Measurements from ENCODE around the gene CENPS.
"Not testable (repeated sequence)": the region's sequence is repeated elsewhere in the genome, so short reads cannot be mapped to it uniquely, and the experiment has no call there.

Gene CENPS

DNA sequence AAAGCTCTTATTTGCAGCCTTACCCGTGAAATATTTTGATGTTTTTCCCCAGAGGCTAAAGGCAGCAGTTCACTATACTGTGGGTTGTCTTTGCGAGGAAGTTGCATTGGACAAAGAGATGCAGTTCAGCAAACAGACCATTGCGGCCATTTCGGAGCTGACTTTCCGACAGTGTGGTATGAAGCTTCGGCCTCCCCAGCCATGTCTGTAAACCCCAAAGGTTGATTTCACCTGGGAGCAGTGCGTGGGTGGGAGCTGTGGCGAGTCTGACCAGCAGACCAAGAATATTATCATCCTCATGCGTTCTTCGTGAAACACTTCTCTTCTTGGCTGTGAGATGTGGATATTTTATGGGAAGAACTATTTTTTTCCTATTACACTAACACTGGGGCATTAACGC is 3.6 kb downstream of the CENPS start:
- H3K27ac Mint-ChIP-seq: no peak overlapping the region
- no peak for ATAC-seq
- H3K4me3 Mint-ChIP-seq: no peak overlapping the region

DNA sequence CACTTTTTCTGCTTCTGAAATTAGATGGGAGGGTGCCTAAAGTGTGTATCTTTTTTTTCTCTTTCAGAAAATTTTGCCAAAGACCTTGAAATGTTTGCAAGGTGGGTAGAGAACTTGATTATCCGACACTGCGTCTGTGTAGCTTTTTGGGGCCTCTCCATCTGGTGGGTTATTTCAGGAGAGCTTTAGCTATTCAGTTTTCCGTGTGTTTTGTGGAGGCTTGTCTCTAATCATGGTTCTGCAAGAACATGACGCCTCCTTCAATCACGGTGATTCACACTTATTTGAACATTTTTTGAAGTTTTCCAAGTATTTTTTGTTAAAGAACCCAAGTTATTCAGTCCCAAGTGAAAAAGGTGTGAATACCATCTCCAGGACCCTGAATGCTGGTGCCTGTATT is 4.4 kb downstream of the CENPS start:
- ATAC-seq (no peak), DNase-seq (no peak)
- no peaks in the 10 kb centered on the region for H3K9me3 Mint-ChIP-seq
- peaks cover 21% of the 10 kb centered on the region for H3K4me1 Mint-ChIP-seq
- H3K4me3 Mint-ChIP-seq: no peak overlapping the region
- no peak overlapping the region for H3K27ac Mint-ChIP-seq
- no peaks in the 10 kb centered on the region for H3K27me3 Mint-ChIP-seq

More for the DNA sequence above, 3.6 kb downstream of the CENPS start:
- no peak for DNase-seq
- Mint-ChIP-seq H3K27me3 (no peaks in the 10 kb centered on the region), H3K4me1 (peaks cover 29% of the 10 kb centered on the region), H3K9me3 (no peaks in the 10 kb centered on the region)

DNA sequence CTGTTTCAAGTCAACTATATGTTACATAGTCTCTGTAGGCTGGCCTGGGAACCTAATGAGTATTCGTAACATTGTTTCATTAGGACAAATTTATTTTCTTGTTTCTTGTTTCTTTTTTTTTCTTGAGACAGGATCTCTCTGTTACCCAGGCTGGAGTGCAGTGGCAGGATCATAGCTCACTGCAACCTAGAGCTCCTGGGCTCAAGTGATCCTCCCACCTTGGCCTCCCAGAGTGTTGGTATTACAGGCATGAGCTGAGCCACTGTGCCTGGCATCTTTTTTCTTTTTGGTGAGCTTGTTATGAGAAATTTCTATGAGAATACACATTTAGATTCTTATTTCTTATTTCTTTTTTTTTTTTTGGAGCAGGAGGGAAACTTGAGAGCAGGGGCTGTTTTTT is 6.8 kb downstream of the CENPS start:
- Mint-ChIP-seq H3K4me1 (peaks cover 4% of the 10 kb centered on the region), H3K27me3 (no peaks in the 10 kb centered on the region), H3K9me3 (no peaks in the 10 kb centered on the region), H3K4me3 (no peak overlapping the region), H3K27ac (no peak overlapping the region)
- DNase-seq: no peak
- ATAC-seq: no peak

DNA sequence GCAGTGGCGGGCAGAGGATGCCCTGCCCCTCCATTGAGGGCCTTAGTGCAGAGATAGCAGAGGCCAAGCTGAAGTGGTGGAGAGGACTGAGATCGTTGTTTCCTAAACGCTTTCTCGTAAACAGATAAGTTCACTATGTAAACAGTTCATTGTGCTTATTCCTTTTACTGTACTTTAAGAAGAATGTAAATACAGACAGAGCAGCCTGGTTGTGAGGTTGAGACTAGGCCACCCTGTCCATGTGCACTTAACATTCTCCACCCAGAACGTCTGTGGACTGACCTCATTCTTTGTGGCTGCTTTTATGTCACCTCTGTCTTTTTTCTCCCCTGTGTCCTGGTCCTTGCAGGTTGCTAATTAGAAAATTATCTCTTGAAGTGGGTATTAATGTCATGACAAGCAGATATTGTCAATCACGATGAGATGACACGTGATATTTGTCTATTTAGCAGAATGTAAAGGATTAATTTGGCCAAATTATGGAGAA is 8.5 kb downstream of the CENPS start:
- no peaks in the 10 kb centered on the region for H3K4me1 Mint-ChIP-seq
- H3K27me3 Mint-ChIP-seq: no peaks in the 10 kb centered on the region
- no peak overlapping the region for H3K4me3 Mint-ChIP-seq
- DNase-seq (no peak), ATAC-seq (no peak)
- peak overlapping the region in 1 of 2 donors; percentile 45 for H3K27ac Mint-ChIP-seq
- no peaks in the 10 kb centered on the region for H3K9me3 Mint-ChIP-seq

DNA sequence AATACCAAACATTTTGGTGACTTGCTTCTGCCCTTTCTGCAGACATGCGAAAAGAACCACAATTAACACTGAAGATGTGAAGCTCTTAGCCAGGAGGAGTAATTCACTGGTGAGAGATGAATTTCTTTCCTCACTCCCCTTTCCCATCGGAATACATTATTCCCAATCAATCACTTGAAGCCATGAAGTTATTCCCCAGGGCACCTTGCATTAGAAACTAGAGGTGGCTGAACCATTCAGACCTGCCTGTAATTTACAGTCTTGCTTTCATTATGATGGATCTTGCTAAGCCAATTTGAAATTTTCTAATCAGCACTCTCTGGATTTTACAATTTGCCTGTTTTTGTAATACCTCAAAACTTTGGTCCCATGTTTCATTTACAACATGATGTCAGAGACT is 10.1 kb downstream of the CENPS start:
- H3K4me3 Mint-ChIP-seq: no peak overlapping the region
- DNase-seq (no peak), ATAC-seq (no peak)
- no peaks in the 10 kb centered on the region for H3K9me3 Mint-ChIP-seq
- no peaks in the 10 kb centered on the region for H3K4me1 Mint-ChIP-seq
- no peaks in the 10 kb centered on the region for H3K27me3 Mint-ChIP-seq
- H3K27ac Mint-ChIP-seq: no peak overlapping the region

DNA sequence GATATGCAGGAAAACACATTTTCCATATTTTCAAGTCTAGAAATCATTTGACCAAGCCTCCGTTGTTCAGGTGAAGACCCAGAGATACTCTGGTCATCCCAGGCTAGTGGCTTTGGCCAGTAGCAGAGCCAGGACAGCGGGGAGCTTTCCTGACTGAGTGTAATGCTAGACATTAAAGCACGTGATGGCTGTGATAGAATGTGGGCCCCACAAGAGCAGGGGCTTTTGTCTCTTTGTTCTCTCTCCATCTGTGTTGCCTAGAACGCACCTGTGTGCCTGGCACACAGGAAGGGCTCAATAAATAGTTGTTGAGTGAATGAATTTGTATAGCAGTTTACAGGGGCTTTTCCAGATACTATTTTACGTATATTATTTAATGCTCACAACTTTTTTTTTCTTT is 10.6 kb downstream of the CENPS start:
- H3K4me3 Mint-ChIP-seq: no peak overlapping the region

DNA sequence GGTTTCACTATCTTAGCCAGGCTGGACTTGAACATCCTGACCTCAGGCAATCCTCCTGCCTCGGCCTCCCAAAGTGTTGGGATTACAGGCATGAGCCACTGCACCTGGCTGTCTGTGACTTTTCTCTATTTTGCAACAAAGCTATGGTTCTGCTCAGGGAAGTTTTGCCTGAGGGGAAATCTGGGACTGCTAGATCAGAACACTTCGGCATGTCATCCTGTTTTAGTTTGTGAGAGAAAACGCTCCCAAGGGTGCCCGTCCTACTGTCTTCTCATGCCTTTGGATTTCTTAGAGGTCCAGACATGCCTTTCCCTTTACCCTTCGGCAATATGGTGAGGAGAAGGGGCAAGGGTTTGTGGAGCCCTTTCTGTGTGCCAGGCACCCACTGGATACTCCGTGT is 14.0 kb downstream of the CENPS start:
- Mint-ChIP-seq H3K4me1 (no peaks in the 10 kb centered on the region), H3K4me3 (no peak overlapping the region), H3K27me3 (no peaks in the 10 kb centered on the region), H3K9me3 (no peaks in the 10 kb centered on the region), H3K27ac (no peak overlapping the region)
- ATAC-seq: no peak
- no peak for DNase-seq

More for the DNA sequence above, 10.6 kb downstream of the CENPS start:
- H3K4me1 Mint-ChIP-seq: no peaks in the 10 kb centered on the region
- H3K27me3 Mint-ChIP-seq: no peaks in the 10 kb centered on the region
- ATAC-seq (no peak), DNase-seq (no peak)
- H3K27ac Mint-ChIP-seq: no peak overlapping the region
- no peaks in the 10 kb centered on the region for H3K9me3 Mint-ChIP-seq

DNA sequence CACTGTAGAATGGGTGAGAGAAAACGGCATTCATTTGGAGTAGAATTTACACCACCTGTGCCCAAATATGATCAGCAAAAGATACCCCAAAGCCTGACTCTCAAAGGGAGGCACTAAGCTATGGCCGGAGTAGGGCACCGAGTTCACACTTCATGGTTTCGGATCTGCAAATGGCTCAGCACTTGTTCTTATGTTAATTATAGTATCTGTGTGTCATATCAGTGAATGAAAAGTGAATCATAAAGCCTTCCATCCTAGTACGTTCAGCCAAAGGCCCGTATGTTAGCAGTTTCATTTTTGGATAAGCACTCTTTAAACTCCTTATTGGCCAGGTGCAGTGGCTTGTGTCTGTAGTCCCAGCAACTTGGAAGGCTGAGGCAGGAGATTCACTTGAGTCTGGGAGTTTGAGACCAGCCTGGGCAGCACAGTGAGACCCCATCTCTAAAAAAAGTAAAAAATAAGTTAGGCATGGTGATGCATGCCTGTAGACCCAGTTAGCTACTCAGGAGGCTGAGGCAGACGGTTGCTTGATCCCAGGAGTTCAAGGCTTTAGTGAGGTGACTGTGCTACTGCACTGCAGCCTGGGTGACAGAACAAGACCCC is 14.7 kb downstream of the CENPS start:
- peaks cover 3% of the 10 kb centered on the region for H3K27me3 Mint-ChIP-seq

DNA sequence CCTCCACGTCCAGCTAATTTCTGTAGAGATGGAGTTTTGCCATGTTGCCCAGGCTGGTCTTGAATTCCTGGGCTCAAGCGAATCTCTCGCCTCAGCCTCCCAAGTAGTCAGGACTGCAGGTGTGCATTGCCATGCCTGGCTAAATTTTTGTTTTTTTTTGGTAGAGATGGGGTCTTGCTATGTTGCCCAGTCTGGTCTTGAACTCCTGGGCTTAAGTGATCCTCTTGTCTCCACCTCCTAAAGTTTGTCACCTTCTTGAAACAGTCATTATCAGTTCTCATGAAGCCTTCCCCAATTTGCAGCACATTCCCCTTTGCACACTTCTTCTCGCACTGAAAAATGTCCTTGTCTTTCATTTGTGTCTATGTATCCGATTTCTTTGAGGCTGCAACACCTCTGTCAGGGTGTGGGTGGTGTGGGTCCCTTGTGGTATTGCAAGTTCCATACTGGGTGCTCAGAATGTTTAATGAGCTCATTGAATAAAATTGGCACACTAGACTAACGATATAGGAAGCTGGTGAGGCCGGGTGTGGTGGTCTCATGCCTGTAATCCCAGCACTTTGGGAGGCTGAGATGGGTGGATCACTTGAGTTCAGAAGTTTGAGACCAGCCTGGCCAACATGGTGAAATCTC is 16.7 kb downstream of the CENPS start:
- H3K4me1 Mint-ChIP-seq: no peaks in the 10 kb centered on the region
- DNase-seq: no peak
- peak overlapping the region in 1 of 2 donors; percentile 80 for H3K27ac Mint-ChIP-seq
- H3K4me3 Mint-ChIP-seq: no peak overlapping the region
- ATAC-seq: no peak
- no peaks in the 10 kb centered on the region for H3K9me3 Mint-ChIP-seq
- peaks cover 11% of the 10 kb centered on the region for H3K27me3 Mint-ChIP-seq

More for the DNA sequence above, 14.7 kb downstream of the CENPS start:
- Mint-ChIP-seq H3K27ac (peak overlapping the region in 1 of 2 donors; percentile 34), H3K9me3 (no peaks in the 10 kb centered on the region), H3K4me3 (no peak overlapping the region), H3K4me1 (no peaks in the 10 kb centered on the region)
- no peak for ATAC-seq
- DNase-seq: no peak

DNA sequence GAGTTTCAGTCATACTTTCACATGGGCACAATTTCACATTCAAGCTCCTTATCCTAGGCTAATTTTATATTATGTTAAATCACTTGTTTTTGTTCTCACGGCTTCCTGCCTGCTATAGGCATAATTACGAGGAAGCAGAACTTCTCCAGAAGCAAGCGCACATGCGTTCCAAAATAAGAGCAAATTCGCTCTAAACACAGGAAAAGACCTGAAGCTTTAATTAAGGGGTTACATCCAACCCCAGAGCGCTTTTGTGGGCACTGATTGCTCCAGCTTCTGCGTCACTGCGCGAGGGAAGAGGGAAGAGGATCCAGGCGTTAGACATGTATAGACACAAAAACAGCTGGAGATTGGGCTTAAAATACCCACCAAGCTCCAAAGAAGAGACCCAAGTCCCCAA is 19.5 kb downstream of the CENPS start, which contains the start of gene CORT:
Gene CORT (plus strand): TSS at position 281 of the 400 bp plus-strand sequence. CDS start 193 bp downstream, outside the sequence.
- no peak within 1 kb of the TSS for H3K4me3 Mint-ChIP-seq
- peaks cover 11% of the 10 kb centered on the region for H3K27me3 Mint-ChIP-seq
- H3K9me3 Mint-ChIP-seq: no peaks in the 10 kb centered on the region
- H3K27ac Mint-ChIP-seq: peak within 1 kb of the TSS in 1 of 2 donors; percentile 79
- no peak for ATAC-seq
- H3K4me1 Mint-ChIP-seq: no peaks in the 10 kb centered on the region
- DNase-seq: no peak

DNA sequence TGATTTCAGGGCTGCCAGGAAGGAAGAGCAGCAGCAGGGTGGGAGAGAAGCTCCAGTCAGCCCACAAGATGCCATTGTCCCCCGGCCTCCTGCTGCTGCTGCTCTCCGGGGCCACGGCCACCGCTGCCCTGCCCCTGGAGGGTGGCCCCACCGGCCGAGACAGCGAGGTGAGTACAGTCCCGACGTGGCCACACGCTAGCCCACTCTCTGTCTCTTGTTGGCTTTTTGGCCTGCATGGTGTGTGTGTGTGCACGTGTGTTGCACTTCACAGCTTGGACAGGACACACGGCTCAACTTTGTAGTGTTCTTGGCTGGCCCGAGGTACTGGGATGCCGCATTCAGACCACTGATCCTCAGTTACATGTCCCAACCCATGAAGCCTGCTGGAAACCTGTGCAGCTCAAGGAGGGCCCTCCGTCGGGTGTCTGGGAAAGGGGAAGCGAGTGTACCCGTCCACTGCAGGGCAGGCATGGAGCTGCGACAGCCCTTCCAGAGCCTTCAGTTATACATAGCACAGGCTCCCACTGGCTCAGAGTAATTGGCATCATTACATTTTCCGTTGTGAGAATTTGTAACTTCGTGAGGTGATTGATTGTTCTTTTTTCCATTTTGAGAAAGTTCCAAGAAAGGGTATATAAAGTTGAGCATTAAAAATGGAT is 20.1 kb downstream of the CENPS start:
- Mint-ChIP-seq H3K4me3 (no peak overlapping the region), H3K4me1 (no peaks in the 10 kb centered on the region), H3K9me3 (no peaks in the 10 kb centered on the region), H3K27me3 (peaks cover 11% of the 10 kb centered on the region), H3K27ac (peak overlapping the region in 1 of 2 donors; percentile 79)
- DNase-seq (no peak), ATAC-seq (peak; percentile 23)

DNA sequence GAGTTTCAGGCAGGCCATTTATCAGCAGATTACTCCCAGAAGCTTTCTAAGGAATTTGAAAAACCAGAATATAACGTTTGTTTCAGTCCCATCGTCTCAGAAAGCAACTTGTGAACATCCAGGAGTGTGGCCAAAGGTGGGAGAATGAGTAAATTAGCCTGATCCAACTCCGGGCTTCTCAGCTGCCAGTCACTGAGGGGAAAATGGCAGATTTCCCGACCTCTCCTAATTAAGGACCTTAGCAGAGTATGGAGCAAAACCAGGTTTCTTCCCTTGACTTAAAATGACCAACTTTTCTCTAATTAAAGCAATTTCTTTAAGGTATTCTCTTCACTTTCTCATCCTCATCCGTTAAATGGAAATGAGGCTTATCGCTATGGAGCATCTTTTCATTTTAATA is 20.6 kb downstream of the CENPS start:
- DNase-seq (no peak), ATAC-seq (no peak)
- Mint-ChIP-seq H3K27me3 (peaks cover 11% of the 10 kb centered on the region), H3K4me1 (no peaks in the 10 kb centered on the region), H3K4me3 (no peak overlapping the region), H3K27ac (no peak overlapping the region), H3K9me3 (no peaks in the 10 kb centered on the region)

DNA sequence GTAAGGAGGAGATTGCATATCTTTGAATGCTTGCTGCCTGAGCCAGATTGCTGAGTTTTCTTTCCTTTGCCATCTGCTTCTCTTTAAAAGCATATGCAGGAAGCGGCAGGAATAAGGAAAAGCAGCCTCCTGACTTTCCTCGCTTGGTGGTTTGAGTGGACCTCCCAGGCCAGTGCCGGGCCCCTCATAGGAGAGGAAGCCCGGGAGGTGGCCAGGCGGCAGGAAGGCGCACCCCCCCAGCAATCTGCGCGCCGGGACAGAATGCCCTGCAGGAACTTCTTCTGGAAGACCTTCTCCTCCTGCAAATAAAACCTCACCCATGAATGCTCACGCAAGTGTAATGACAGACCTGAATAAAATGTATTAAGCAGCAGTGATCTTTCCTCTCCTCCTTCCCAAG is 21.1 kb downstream of the CENPS start:
- H3K27ac Mint-ChIP-seq: no peak overlapping the region
- DNase-seq (no peak), ATAC-seq (no peak)
- H3K9me3 Mint-ChIP-seq: no peaks in the 10 kb centered on the region
- H3K4me1 Mint-ChIP-seq: no peaks in the 10 kb centered on the region
- H3K4me3 Mint-ChIP-seq: no peak overlapping the region
- peaks cover 11% of the 10 kb centered on the region for H3K27me3 Mint-ChIP-seq

DNA sequence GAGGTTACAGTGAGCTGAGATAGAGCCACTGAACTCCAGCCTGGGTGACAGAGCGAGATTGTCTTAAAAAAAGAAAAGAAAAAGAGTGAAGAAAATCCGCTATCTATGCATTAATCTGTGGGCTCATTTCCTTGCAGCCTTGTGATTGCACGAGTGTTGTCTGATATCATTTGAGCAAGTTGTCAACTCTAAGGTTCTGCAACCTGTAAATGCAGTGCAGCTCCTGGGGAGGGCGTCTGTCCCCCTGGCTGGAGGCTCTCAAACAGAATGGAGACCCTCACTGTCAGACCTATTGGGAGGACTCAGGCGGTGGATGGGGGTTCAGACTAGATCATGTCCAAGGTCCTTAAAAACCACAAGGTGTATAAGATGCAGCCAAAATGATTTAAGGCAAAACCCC is 25.8 kb downstream of the CENPS start:
- DNase-seq (no peak), ATAC-seq (no peak)
- peak overlapping the region; percentile 38 to 48 for H3K27ac Mint-ChIP-seq
- peaks cover 5% of the 10 kb centered on the region for H3K4me1 Mint-ChIP-seq
- no peaks in the 10 kb centered on the region for H3K9me3 Mint-ChIP-seq
- H3K27me3 Mint-ChIP-seq: no peaks in the 10 kb centered on the region
- no peak overlapping the region for H3K4me3 Mint-ChIP-seq

DNA sequence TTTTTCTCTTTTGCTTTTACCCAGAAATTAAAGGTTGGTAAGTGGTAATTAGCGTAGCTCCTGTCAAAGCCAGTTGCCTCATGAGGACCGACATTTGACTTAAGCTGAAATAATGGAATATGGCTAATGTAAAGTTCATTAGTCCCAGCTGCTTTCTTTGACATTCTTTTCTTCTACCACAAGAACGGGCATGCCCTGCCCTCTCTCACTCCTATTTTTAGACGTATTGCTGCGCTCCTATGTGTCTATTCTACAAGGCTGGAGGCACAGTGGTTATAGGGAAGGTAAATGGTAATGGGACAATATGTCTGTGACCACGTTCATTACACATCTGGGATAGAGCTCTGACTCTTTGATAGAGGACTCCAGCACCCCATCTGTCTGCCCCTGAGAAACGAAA is 26.4 kb downstream of the CENPS start:
- no peak for ATAC-seq
- DNase-seq: no peak

DNA sequence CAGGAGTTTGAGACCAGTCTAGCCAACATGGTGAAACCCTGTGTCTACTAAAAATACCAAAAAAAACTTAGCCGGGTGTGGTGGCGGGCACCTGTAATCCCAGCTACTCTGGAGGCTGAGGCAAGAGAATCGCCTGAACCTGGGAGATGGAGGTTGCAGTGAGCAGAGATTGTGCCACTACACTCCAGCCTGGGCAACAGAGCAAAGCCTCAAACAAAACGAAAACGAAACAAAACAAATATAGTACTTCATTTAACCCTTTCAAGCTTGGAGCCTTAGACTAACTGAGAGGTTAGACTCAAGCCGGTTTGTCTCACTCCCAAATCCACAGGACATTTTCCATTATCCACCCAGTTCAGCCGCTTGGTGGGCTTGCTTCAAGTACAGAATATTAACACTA is 27.2 kb downstream of the CENPS start:
- not testable (repeated sequence) for H3K27ac Mint-ChIP-seq, H3K4me3 Mint-ChIP-seq, H3K27me3 Mint-ChIP-seq, H3K4me1 Mint-ChIP-seq, H3K9me3 Mint-ChIP-seq, ATAC-seq, DNase-seq

More for the DNA sequence above, 26.4 kb downstream of the CENPS start:
- Mint-ChIP-seq H3K4me1 (peaks cover 5% of the 10 kb centered on the region), H3K9me3 (no peaks in the 10 kb centered on the region), H3K4me3 (no peak overlapping the region), H3K27me3 (no peaks in the 10 kb centered on the region), H3K27ac (no peak overlapping the region)

Data from stimulated activated naive CD8-positive, alpha-beta T cell treated with anti-CD3 and anti-CD28 coated beads, Interleukin-15, amount 100 ng/mL, for 72 hours (primary cell).